ENCODE measurements around the gene PPME1. TPM values are rescaled to one million over a fixed set of nuclear protein-coding genes. Genes with fewer than 3 reads are reported as not detected.

Gene PPME1
- total RNA-seq, 2 donors from 2014 or later, result 41.1 to 45.7 TPM

GRCh38 chr11:74288161-74288560 is 117.1 kb downstream of the PPME1 start:
- Histone ChIP-seq H3K9me3 (no peaks in the 10 kb centered on the region), H3K4me3 (no peak overlapping the region), H3K27me3 (replicated peaks; ENCODE audit: insufficient read depth) (no peaks in the 10 kb centered on the region), H3K27ac (peak overlapping the region in 1 of 2 donors; percentile 37), H3K36me3 (no peaks in the 10 kb centered on the region), H3K4me1 (replicated peaks) (no peaks in the 10 kb centered on the region)
- intact Hi-C loops (cut with DNase I), result no loop called here
- DNase-seq (ENCODE audit: low spot score), result no peak
- TF ChIP-seq POLR2A (IDR thresholded peaks at IDR 0.05) (no peak), CTCF (IDR thresholded peaks at IDR 0.05) (no peak)
- 10% methylated on average over 1 of the region's 1 CpG for WGBS

GRCh38 chr11:74288911-74289310 is 117.8 kb downstream of the PPME1 start:
- H3K36me3 ChIP-seq, result no peaks in the 10 kb centered on the region
- H3K4me1 ChIP-seq (replicated peaks), result no peaks in the 10 kb centered on the region
- 39% methylated on average over 4 of the region's 4 CpGs for WGBS
- no peaks in the 10 kb centered on the region for H3K9me3 ChIP-seq
- intact Hi-C loops (cut with DNase I), result no loop called here
- TF ChIP-seq POLR2AphosphoS5 (IDR thresholded peaks at IDR 0.05) (no peak), CTCF (IDR thresholded peaks at IDR 0.05) (no peak), POLR2A (IDR thresholded peaks at IDR 0.05) (no peak)
- no peak for DNase-seq (ENCODE audit: low spot score)
- H3K27me3 ChIP-seq (replicated peaks; ENCODE audit: insufficient read depth), result no peaks in the 10 kb centered on the region
- H3K27ac ChIP-seq, result no peak overlapping the region
- no peak overlapping the region for H3K4me3 ChIP-seq

- Histone ChIP-seq H3K27ac (no peak overlapping the region), H3K4me3 (no peak overlapping the region), H3K9me3 (no peaks in the 10 kb centered on the region), H3K27me3 (replicated peaks; ENCODE audit: insufficient read depth) (no peaks in the 10 kb centered on the region), H3K4me1 (replicated peaks) (peaks cover 3% of the 10 kb centered on the region), H3K36me3 (no peaks in the 10 kb centered on the region)
- no peak for DNase-seq (ENCODE audit: low spot score)
- intact Hi-C loops (cut with DNase I), result no loop called here
- TF ChIP-seq CTCF (IDR thresholded peaks at IDR 0.05) (no peak), POLR2AphosphoS5 (IDR thresholded peaks at IDR 0.05) (no peak), POLR2A (IDR thresholded peaks at IDR 0.05) (no peak)
- WGBS, result 93% methylated on average over 1 of the region's 1 CpG
Observed at GRCh38 chr11:74297484-74297883, 126.4 kb downstream of the PPME1 start.

GRCh38 chr11:74299015-74299414 is 127.9 kb downstream of the PPME1 start:
- Histone ChIP-seq H3K36me3 (no peaks in the 10 kb centered on the region), H3K27me3 (replicated peaks; ENCODE audit: insufficient read depth) (no peaks in the 10 kb centered on the region), H3K9me3 (no peaks in the 10 kb centered on the region), H3K4me3 (no peak overlapping the region), H3K27ac (no peak overlapping the region), H3K4me1 (replicated peaks) (peaks cover 3% of the 10 kb centered on the region)
- no peak for DNase-seq (ENCODE audit: low spot score)
- intact Hi-C loops (cut with DNase I), result no loop called here
- TF ChIP-seq POLR2A (IDR thresholded peaks at IDR 0.05) (no peak), POLR2AphosphoS5 (IDR thresholded peaks at IDR 0.05) (no peak), CTCF (IDR thresholded peaks at IDR 0.05) (no peak)
- 77% methylated on average over 3 of the region's 3 CpGs for WGBS

Small RNA genes lying within 50 kb of the gene (small RNA-seq; reads per million reads assigned to genes)
- gene AP002392.1 (0 reads per million in 2 donors), gene RF00409 (0 reads per million in 2 donors)

Other genes starting within 250 kb of the PPME1 start
- 1 to 10 TPM in 1 of 2 donors, under 1 TPM in 1; 0.59 to 1.9 TPM for gene DNAJB13, start 220.3 kb upstream of the PPME1 start, total RNA-seq
- gene UCP2, start 188.4 kb upstream of the PPME1 start, total RNA-seq, result 10 to 100 TPM; 13.6 to 23.1 TPM
- 1 to 10 TPM in 1 of 2 donors, under 1 TPM in 1; 0.55 to 6.8 TPM for gene UCP3, start 162.2 kb upstream of the PPME1 start, total RNA-seq
- 10 to 100 TPM; 38.7 to 49.6 TPM for gene C2CD3, start 287 bp upstream of the PPME1 start, total RNA-seq
- 1 to 10 TPM in 1 of 2 donors, under 1 TPM in 1; 0.80 to 1.9 TPM for gene P4HA3, start 140.4 kb downstream of the PPME1 start, total RNA-seq
- 1 to 10 TPM; 3.6 to 4.3 TPM for gene PGM2L1, start 227.1 kb downstream of the PPME1 start, total RNA-seq

Measured in prostate gland (tissue), 2 donors.